ES-I3 (cell line): ENCODE results near the gene SPARC.
"Not testable (repeated sequence)": the region's sequence is repeated elsewhere in the genome, so short reads cannot be mapped to it uniquely, and the experiment has no call there.

Experiments used
- H3K36me3 ChIP-seq: 2 replicates; pipeline ENCODE4 v1.6.1; 2013; ENCODE audit warnings: mild to moderate bottlenecking, low read length, control low read depth, moderate library complexity; ENCODE audit not compliant: insufficient read depth
- H3K4me1 ChIP-seq: 2 replicates; pipeline ENCODE4 v1.6.1; 2013; ENCODE audit warnings: mild to moderate bottlenecking, control low read depth, low read length; ENCODE audit not compliant: insufficient read depth
- H3K9ac ChIP-seq: 2 replicates; pipeline ENCODE4 v1.6.1; 2013; ENCODE audit warnings: low read depth, mild to moderate bottlenecking, low read length, moderate library complexity
- H3K9me3 ChIP-seq: 2 replicates; pipeline ENCODE4 v1.6.1; 2013; ENCODE audit warnings: mild to moderate bottlenecking, low read length, moderate library complexity; ENCODE audit not compliant: control insufficient read depth, insufficient read depth

The SPARC gene

GRCh38 chr5:151694035-151694485 lies 7.3 kb upstream of the SPARC start:
- Histone ChIP-seq H3K4me1 (peaks cover 37% of the 10 kb centered on the region), H3K9me3 (no peaks in the 10 kb centered on the region), H3K9ac (no peak overlapping the region), H3K36me3 (no peaks in the 10 kb centered on the region)

DNA sequence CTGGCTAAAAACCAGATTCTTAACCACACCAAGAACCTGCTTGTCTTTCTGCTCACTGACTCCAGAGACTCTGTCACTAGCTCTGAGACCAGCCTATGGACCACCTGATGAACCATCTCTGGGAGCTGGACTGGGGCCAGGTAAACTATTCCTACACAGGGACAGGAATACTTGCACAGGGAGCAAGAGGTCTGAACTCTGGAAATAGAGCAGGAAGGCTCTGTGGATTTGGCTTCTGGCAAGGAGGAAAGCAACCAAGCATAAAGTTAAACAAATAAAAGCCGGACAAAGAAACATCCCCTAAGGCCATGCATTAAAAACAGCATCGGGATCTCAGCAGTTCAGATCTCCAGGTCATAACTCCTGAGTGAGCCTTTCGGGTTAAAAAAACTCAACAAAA lies 5.6 kb upstream of the SPARC start:
- Histone ChIP-seq H3K9me3 (no peaks in the 10 kb centered on the region), H3K9ac (no peak overlapping the region), H3K36me3 (no peaks in the 10 kb centered on the region), H3K4me1 (peaks cover 31% of the 10 kb centered on the region)

DNA sequence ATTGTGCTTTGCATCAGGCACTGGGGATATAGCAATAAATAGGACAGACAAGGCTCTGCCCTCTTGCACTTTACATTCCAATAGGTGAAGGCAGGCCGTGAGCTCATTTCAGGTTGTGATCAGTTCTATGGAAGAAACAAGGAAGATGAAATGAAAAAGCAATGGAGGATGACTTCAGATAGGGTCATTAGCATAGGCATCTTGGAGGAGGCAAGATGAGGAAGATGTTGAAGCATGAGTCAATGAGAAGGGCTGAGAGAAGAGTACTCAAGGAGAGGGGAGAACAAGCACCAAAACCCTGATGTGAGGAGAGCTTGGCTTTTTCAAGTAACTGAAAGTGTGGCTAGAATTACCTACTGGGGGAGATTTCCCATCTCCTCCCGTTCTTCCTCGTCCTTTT lies 5.0 kb upstream of the SPARC start:
- peaks cover 30% of the 10 kb centered on the region for H3K4me1 ChIP-seq

DNA sequence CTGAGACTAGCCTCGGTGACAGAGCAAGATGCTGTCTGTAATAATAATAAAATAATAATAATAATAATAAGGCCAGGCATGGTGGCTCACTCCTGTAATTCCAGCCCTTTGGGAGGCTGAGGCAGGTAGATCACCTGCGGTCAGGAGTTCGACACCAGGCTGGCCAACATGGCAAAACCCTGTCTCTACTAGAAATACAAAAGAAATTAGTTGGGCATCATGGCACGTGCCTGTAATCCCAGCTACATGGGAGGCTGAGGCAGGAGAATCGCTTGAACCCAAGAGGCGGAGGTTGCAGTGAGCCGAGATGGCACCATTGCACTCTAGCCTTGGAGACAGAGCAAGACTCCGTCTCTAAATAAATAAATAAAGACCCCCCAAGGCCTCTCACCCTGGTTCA lies 2.9 kb upstream of the SPARC start:
- H3K9ac ChIP-seq, H3K36me3 ChIP-seq: not testable (repeated sequence)

More for the DNA sequence above, 5.0 kb upstream of the SPARC start:
- no peak overlapping the region for H3K9ac ChIP-seq
- no peaks in the 10 kb centered on the region for H3K36me3 ChIP-seq
- no peaks in the 10 kb centered on the region for H3K9me3 ChIP-seq

DNA sequence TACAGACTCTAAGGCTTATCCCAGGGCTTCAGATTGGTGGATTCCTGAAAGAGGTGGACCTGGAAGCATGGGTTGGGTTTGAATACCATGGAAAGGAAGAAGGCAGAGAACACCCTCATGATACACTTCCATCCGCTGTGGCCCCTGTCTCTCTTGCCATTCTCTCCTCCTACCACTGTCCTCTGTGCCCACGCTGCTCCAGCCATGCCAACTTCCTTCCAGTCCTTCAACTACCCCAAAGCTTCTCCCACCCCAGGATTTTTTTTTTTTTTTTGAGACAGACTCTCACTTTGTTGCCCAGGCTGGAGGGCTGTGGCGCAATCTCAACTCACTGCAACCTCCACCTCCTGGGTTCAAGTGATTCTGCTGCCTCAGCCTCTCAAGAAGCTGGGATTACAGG lies 1.7 kb upstream of the SPARC start:
- peaks cover 22% of the 10 kb centered on the region for H3K4me1 ChIP-seq
- no peaks in the 10 kb centered on the region for H3K9me3 ChIP-seq
- H3K9ac ChIP-seq, result no peak overlapping the region
- H3K36me3 ChIP-seq, result no peaks in the 10 kb centered on the region

More for the DNA sequence above, 2.9 kb upstream of the SPARC start:
- not testable (repeated sequence) for H3K9me3 ChIP-seq
- peaks cover 15% of the 10 kb centered on the region for H3K4me1 ChIP-seq

DNA sequence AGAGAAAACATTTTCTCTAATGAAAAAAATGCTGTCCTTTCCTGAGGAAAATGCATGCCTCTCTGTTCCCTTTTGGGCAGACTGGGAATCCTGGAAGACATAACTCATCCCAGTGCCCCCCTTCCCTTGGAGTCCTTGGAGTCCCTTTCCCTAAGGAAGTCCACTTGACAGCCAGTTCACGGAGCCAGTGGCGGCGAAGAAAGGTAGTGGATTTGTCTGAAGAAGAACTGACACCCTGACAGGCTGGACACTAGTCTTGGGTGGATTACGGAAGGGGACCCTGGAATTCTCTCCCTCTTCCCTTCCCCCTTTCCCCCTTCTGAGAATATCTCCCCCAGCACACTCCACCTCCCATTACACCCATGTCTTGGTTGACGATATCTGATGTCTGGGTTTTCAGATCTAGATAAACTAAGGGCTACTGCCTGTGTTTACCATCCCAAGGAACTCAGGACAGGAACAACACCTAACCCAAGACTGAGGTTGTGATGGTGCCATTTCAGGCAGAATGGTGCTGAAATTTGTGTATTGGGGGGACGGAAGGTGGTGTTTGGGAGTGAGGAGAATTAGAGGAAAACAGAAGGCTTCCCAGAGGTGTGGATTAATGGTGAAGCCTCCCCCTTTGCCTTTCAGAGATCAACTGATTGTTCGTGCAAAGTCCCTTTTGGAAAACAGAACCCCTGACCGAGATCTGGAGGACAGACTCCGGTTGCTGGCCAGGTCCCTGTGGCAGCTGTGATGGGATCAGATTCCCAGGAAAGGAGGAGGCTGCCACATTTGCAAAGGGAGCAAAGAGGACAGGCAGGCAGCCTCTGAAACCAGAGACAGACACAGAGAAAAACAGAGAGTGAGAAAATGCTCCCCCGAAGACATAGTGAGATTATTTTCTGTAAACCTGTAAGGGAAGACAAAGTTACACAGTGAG lies 704 bp downstream of the SPARC start:
- Histone ChIP-seq H3K9me3 (no peaks in the 10 kb centered on the region), H3K4me1 (peaks cover 21% of the 10 kb centered on the region), H3K36me3 (0 out of 2 replicates have a peak, but pooled peaks cover 6% of the 10 kb centered on the region), H3K9ac (peak overlapping the region; percentile 79)

DNA sequence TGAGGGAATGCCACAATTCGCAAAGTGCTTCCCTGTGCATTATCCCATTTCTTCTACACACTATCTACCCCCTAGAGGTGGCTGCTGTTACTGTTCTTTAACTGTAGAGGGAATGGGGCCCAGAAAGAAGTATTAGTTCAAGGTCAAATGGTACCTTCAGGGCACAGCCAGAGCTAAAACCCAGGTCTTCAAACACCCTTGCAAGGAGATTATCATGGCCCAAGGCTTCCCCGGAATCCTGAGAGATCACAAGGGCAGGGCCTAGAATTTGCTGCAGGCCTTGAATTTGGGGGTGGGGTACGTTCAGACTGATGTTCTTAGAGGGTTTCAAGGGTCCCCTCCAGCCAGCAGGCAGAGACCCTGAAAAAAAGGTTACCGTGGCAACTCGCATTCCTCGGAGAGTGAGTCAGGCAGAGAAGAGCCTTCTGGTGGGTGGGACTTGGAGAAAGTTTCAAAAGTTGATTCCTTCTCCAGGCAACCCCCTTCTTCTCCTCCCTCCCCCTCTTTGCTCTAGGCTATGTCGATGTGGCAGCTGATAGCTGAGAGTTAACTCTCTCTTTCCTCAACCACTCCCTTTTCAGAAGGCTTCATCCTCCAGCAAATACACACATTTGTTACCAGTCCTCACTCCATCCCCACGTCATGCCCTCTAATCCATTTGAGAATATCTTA lies 1.9 kb downstream of the SPARC start:
- Histone ChIP-seq H3K36me3 (0 out of 2 replicates have a peak, but pooled peaks cover 6% of the 10 kb centered on the region), H3K4me1 (peaks cover 21% of the 10 kb centered on the region), H3K9me3 (no peaks in the 10 kb centered on the region), H3K9ac (peak overlapping the region; percentile 79; the same call in 1 of the 2 replicates)

GRCh38 chr5:151683986-151684588 lies 2.6 kb downstream of the SPARC start:
- Histone ChIP-seq H3K9ac (peak overlapping the region; percentile 42; the same call in 1 of the 2 replicates), H3K4me1 (peaks cover 23% of the 10 kb centered on the region), H3K36me3 (0 out of 2 replicates have a peak, but pooled peaks cover 6% of the 10 kb centered on the region), H3K9me3 (no peaks in the 10 kb centered on the region)

DNA sequence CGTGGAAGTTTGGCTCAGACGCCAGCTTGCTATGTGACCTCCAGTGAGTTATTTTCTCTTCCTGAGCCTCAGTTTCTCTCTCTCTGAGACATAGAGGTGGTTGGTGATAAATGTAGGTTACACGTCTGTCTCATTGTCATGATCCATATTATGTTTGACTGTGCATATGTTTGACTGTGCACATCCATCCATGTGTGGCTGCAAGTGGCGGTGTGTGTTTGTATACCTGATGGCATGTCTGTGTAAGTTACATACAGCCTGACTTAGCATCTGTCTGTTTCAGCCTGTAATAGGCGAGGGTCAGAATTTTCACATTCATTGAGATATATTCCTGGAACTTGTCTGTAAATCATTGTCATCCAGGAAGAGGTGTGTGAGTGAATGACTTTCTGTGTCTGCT lies 3.3 kb downstream of the SPARC start:
- 0 out of 2 replicates have a peak, but pooled peaks cover 6% of the 10 kb centered on the region for H3K36me3 ChIP-seq
- H3K9me3 ChIP-seq, result no peaks in the 10 kb centered on the region
- no peak overlapping the region for H3K9ac ChIP-seq
- peaks cover 29% of the 10 kb centered on the region for H3K4me1 ChIP-seq

DNA sequence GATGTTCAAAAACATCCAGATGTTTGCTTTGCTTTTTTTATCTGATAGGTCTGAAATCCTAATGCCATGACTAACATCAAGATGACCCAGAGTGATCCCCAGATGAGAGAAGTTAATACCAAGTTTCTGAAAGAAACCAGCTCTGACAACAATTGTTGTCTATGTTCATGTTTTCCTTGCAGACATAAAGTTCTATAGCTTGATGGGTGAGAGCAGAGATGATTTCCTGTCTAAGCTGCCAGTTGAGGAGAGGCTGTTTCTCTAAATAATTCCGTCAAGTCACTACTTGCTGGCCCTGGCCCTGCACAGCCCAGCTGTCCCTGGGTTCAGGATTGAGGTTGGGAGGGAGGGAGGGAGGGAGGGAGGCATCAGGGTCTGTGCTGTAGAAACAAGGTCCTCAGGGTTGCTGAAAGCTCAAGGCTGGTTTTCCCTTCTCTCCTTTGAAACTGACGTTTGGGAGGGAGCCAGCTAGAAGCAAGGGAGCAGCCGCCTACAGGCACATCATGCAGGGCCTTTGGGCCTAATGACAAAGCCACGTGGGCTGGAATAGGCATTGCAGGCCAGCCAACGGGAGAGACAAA lies 3.9 kb downstream of the SPARC start:
- Histone ChIP-seq H3K9ac (no peak overlapping the region), H3K4me1 (peaks cover 36% of the 10 kb centered on the region)

GRCh38 chr5:151682240-151682639 lies 4.5 kb downstream of the SPARC start:
- Histone ChIP-seq H3K9ac (no peak overlapping the region), H3K4me1 (peaks cover 38% of the 10 kb centered on the region), H3K36me3 (0 out of 2 replicates have a peak, but pooled peaks cover 6% of the 10 kb centered on the region)

More for the DNA sequence above, 3.9 kb downstream of the SPARC start:
- H3K36me3 ChIP-seq, result 0 out of 2 replicates have a peak, but pooled peaks cover 6% of the 10 kb centered on the region
- no peaks in the 10 kb centered on the region for H3K9me3 ChIP-seq

GRCh38 chr5:151680944-151681427 lies 5.7 kb downstream of the SPARC start:
- H3K36me3 ChIP-seq, result 0 out of 2 replicates have a peak, but pooled peaks cover 6% of the 10 kb centered on the region
- peaks cover 48% of the 10 kb centered on the region for H3K4me1 ChIP-seq
- no peak overlapping the region for H3K9ac ChIP-seq
- H3K9me3 ChIP-seq, result no peaks in the 10 kb centered on the region

More at GRCh38 chr5:151682240-151682639, 4.5 kb downstream of the SPARC start:
- no peaks in the 10 kb centered on the region for H3K9me3 ChIP-seq

DNA sequence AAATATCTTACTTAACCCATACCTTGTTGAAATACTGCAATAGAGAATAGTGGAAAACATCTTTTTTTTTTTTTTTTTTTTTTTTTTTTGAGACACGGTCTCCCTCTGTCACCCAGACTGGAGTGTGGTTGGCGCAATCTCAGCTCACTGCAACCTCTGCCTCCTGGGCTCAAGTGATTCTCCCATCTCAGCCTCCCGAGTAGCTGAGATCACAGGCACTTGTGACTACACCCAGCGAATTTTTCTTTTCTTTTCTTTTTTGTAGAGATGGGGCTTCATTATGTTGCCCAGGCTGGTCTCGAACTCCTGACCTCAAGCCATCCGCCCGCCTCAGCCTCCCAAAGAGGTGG lies 6.6 kb downstream of the SPARC start:
- H3K36me3 ChIP-seq, H3K9ac ChIP-seq, H3K9me3 ChIP-seq: not testable (repeated sequence)
- H3K4me1 ChIP-seq, result peaks cover 57% of the 10 kb centered on the region
